GM23338 (cell line): ENCODE results near the gene PDE5A. TPM values are rescaled to one million over a fixed set of nuclear protein-coding genes. Genes with fewer than 3 reads are reported as not detected.

ENCODE experiments used
- ATAC-seq: fragments of 200-7000 bp; cut with Tn5 transposase; 3 replicates; pipeline ENCODE4 v1.9.1; 2020
- DNase-seq: peaks from one replicate; pipeline ENCODE4 v3.0.0-alpha.2; 2015; ENCODE audit warnings: low spot score
- H2AFZ ChIP-seq: fragments of 200-600 bp; sonication (generic); 2 replicates; pipeline ENCODE4 v1.8.0; 2016; ENCODE audit warnings: antibody characterized with exemption, mild to moderate bottlenecking, moderate library complexity
- H3F3A ChIP-seq: fragments of 200-600 bp; sonication (generic); replicated peaks from 2 replicates; pipeline ENCODE4 v1.8.0; 2017; ENCODE audit warnings: antibody characterized with exemption, mixed run types, low read depth
- H3K27ac ChIP-seq: fragments of 200-600 bp; sonication (generic); 2 replicates; pipeline ENCODE4 v1.6.1; 2016; ENCODE audit warnings: low read depth
- H3K27me3 ChIP-seq: fragments of 200-600 bp; sonication (generic); 2 replicates; pipeline ENCODE4 v1.8.0; 2016; ENCODE audit warnings: mild to moderate bottlenecking, mixed run types, moderate library complexity; ENCODE audit not compliant: insufficient read depth
- H3K36me3 ChIP-seq: fragments of 200-600 bp; sonication (generic); 2 replicates; pipeline ENCODE4 v1.8.0; 2016; ENCODE audit warnings: mild to moderate bottlenecking; ENCODE audit not compliant: insufficient read depth
- H3K4me1 ChIP-seq: fragments of 200-600 bp; sonication (generic); 2 replicates; pipeline ENCODE4 v1.8.0; 2016; ENCODE audit warnings: mild to moderate bottlenecking, moderate library complexity; ENCODE audit not compliant: insufficient read depth
- H3K4me2 ChIP-seq: fragments of 200-600 bp; sonication (generic); 2 replicates; pipeline ENCODE4 v1.7.1; 2017; ENCODE audit warnings: mixed run types
- H3K4me3 ChIP-seq: fragments of 200-600 bp; sonication (generic); 2 replicates; pipeline ENCODE4 v1.6.1; 2016; ENCODE audit warnings: mixed run types
- H3K79me2 ChIP-seq: fragments of 200-600 bp; sonication (generic); replicated peaks from 2 replicates; pipeline ENCODE4 v1.8.0; 2017; ENCODE audit warnings: mild to moderate bottlenecking; ENCODE audit not compliant: insufficient read depth
- H3K9me2 ChIP-seq: fragments of 200-600 bp; sonication (generic); 2 replicates; pipeline ENCODE4 v1.8.0; 2017; ENCODE audit not compliant: insufficient read depth
- H4K20me1 ChIP-seq: fragments of 200-600 bp; sonication (generic); replicated peaks from 2 replicates; pipeline ENCODE4 v1.8.0; 2017; ENCODE audit warnings: mild to moderate bottlenecking; ENCODE audit not compliant: insufficient read depth
- H3K27ac Mint-ChIP-seq: 2 replicates; pipeline ENCODE4 v1.8.0; 2020; ENCODE audit warnings: inconsistent platforms, mild to moderate bottlenecking, moderate library complexity, mixed read lengths
- H3K27me3 Mint-ChIP-seq: 3 replicates; pipeline ENCODE4 v1.8.0; 2022; ENCODE audit warnings: low read depth, mild to moderate bottlenecking, moderate library complexity, mixed read lengths, inconsistent platforms; ENCODE audit not compliant: insufficient read depth, poor library complexity
- H3K36me3 Mint-ChIP-seq: 3 replicates; pipeline ENCODE4 v1.8.0; 2021; ENCODE audit warnings: low read depth, mild to moderate bottlenecking, inconsistent platforms, moderate library complexity, mixed read lengths
- H3K4me1 Mint-ChIP-seq: 3 replicates; pipeline ENCODE4 v1.8.0; 2020; ENCODE audit warnings: mild to moderate bottlenecking, inconsistent platforms, mixed read lengths
- H3K4me3 Mint-ChIP-seq: 3 replicates; pipeline ENCODE4 v1.8.0; 2021; ENCODE audit warnings: moderate library complexity, mild to moderate bottlenecking, inconsistent platforms, mixed read lengths
- H3K9me3 Mint-ChIP-seq: 3 replicates; pipeline ENCODE4 v1.8.0; 2020; ENCODE audit warnings: moderate library complexity, mild to moderate bottlenecking, inconsistent platforms, mixed read lengths
- CREB1 ChIP-seq: fragments of 250-450 bp; sonication (Bioruptor Pico); IDR thresholded peaks from 2 replicates; pipeline ENCODE4 v1.5.0; 2020; ENCODE audit warnings: low read depth, mild to moderate bottlenecking, moderate library complexity
- CTCF ChIP-seq, 2 experiments: fragments of 200-600 bp in 1 of 2; sonication (generic) in 1 of 2; conservative IDR thresholded peaks; 2 replicates each; pipeline versions ENCODE4 v1.5.1 to v1.6.1; 2016 to 2017; ENCODE audit warnings: antibody characterized with exemption in 2 of 2, low read depth in 2 of 2, mild to moderate bottlenecking in 2 of 2, moderate library complexity in 1 of 2
- EZH2 ChIP-seq: fragments of 200-600 bp; sonication (generic); IDR thresholded peaks from one replicate; pipeline ENCODE4 v1.8.0; 2017; ENCODE audit warnings: antibody characterized with exemption, mild to moderate bottlenecking, low read depth; ENCODE audit not compliant: unreplicated experiment
- JUNB ChIP-seq: IDR thresholded peaks from one replicate; pipeline ENCODE4 v1.6.1; 2016; ENCODE audit warnings: antibody characterized with exemption; ENCODE audit not compliant: unreplicated experiment
- POLR2AphosphoS5 ChIP-seq: IDR thresholded peaks from 2 replicates; pipeline ENCODE4 v1.6.1; 2016; ENCODE audit warnings: antibody characterized with exemption, low read depth
- REST ChIP-seq: IDR thresholded peaks from one replicate; pipeline ENCODE4 v1.6.1; 2018; ENCODE audit warnings: antibody characterized with exemption; ENCODE audit not compliant: unreplicated experiment
- ZNF114 ChIP-seq: fragments of 250-450 bp; sonication (Bioruptor Pico); IDR thresholded peaks from 2 replicates; pipeline ENCODE4 v1.5.0; 2020; ENCODE audit warnings: mild to moderate bottlenecking, moderate library complexity
- ZNF331 ChIP-seq: fragments of 250-450 bp; sonication (Bioruptor Pico); IDR thresholded peaks from 2 replicates; pipeline ENCODE4 v1.5.0; 2020; ENCODE audit warnings: low read depth, mild to moderate bottlenecking, moderate library complexity
- polyA plus RNA-seq: library from polyadenylated mRNA; unstranded; fragments of >200 nt; fragmentation: Nextera tagmentation; extraction: Ambion mirVana; gene quantifications from 2 replicates; pipeline ENCODE4 v1.2.1, GENCODE V29; 2016
- total RNA-seq: library from RNA; depleted of rRNA; stranded (reverse); fragments of >200 nt; shearing (Covaris generic); gene quantifications from 2 replicates; pipeline ENCODE4 v1.2.3, GENCODE V29; 2014

PDE5A gene
- total and polyA plus RNA-seq, 2 experiments from 2014 or later: 15.0 to 22.6 TPM

GRCh38 chr4:119666653-119667091 lies 38.1 kb upstream of the PDE5A start:
- H3K79me2 ChIP-seq: no peaks in the 10 kb centered on the region
- no peak overlapping the region for H2AFZ ChIP-seq
- Mint-ChIP-seq H3K4me3 (no peak overlapping the region), H3K27ac (no peak overlapping the region), H3K9me3 (no peaks in the 10 kb centered on the region), H3K36me3 (no peaks in the 10 kb centered on the region), H3K4me1 (peaks cover 12% of the 10 kb centered on the region; the same call in 2 of the 3 replicates), H3K27me3 (no peaks in the 10 kb centered on the region)
- no peak overlapping the region for H3K4me3 ChIP-seq
- TF ChIP-seq ZNF114 (CRISPR knock-in tag) (no peak), CTCF (conservative IDR thresholded peaks at IDR 0.05; ENCODE audit: low read depth in 2 of 2) (no peak), JUNB (no peak)
- no peaks in the 10 kb centered on the region for H3F3A ChIP-seq
- DNase-seq (no peak), ATAC-seq (no peak)
- no peaks in the 10 kb centered on the region for H4K20me1 ChIP-seq
- no peaks in the 10 kb centered on the region for H3K36me3 ChIP-seq
- no peaks in the 10 kb centered on the region for H3K27me3 ChIP-seq
- peaks cover 9% of the 10 kb centered on the region for H3K4me1 ChIP-seq
- H3K27ac ChIP-seq: no peak overlapping the region
- H3K4me2 ChIP-seq: no peak overlapping the region
- no peaks in the 10 kb centered on the region for H3K9me2 ChIP-seq

GRCh38 chr4:119665752-119666151 lies 37.1 kb upstream of the PDE5A start:
- no peak overlapping the region for H3K27ac ChIP-seq
- no peak overlapping the region for H3K4me2 ChIP-seq
- H3K4me3 Mint-ChIP-seq: no peak overlapping the region
- no peaks in the 10 kb centered on the region for H3K9me3 Mint-ChIP-seq
- ATAC-seq (no peak), DNase-seq (no peak)
- H2AFZ ChIP-seq: no peak overlapping the region
- H4K20me1 ChIP-seq: no peaks in the 10 kb centered on the region
- H3K27ac Mint-ChIP-seq: peak overlapping the region; percentile 68; the same call in 1 of the 2 replicates
- no peaks in the 10 kb centered on the region for H3K27me3 Mint-ChIP-seq
- H3K4me3 ChIP-seq: no peak overlapping the region
- H3K36me3 ChIP-seq: no peaks in the 10 kb centered on the region
- no peaks in the 10 kb centered on the region for H3K36me3 Mint-ChIP-seq
- peaks cover 9% of the 10 kb centered on the region for H3K4me1 ChIP-seq
- H3F3A ChIP-seq: no peaks in the 10 kb centered on the region
- no peaks in the 10 kb centered on the region for H3K27me3 ChIP-seq
- no peaks in the 10 kb centered on the region for H3K9me2 ChIP-seq
- no peaks in the 10 kb centered on the region for H3K79me2 ChIP-seq
- peaks cover 9% of the 10 kb centered on the region; the same call in 2 of the 3 replicates for H3K4me1 Mint-ChIP-seq
- TF ChIP-seq CREB1 (CRISPR knock-in tag): no peak
- no peak for TF ChIP-seq EZH2
- no peak for TF ChIP-seq CTCF (conservative IDR thresholded peaks at IDR 0.05; ENCODE audit: low read depth in 2 of 2)
- no peak for TF ChIP-seq POLR2AphosphoS5
- TF ChIP-seq ZNF331 (CRISPR knock-in tag): no peak
- TF ChIP-seq REST: no peak
